ENCODE measurements around the gene CCDC200. TPM values are rescaled to one million over a fixed set of nuclear protein-coding genes. Genes with fewer than 3 reads are reported as not detected.

Gene CCDC200
- total and polyA plus RNA-seq, 2 of the 13 experiments (the other 11 are each of a cell fraction or from before 2014, with no cell fraction given) = not detected

- TF ChIP-seq, protein P1, sequence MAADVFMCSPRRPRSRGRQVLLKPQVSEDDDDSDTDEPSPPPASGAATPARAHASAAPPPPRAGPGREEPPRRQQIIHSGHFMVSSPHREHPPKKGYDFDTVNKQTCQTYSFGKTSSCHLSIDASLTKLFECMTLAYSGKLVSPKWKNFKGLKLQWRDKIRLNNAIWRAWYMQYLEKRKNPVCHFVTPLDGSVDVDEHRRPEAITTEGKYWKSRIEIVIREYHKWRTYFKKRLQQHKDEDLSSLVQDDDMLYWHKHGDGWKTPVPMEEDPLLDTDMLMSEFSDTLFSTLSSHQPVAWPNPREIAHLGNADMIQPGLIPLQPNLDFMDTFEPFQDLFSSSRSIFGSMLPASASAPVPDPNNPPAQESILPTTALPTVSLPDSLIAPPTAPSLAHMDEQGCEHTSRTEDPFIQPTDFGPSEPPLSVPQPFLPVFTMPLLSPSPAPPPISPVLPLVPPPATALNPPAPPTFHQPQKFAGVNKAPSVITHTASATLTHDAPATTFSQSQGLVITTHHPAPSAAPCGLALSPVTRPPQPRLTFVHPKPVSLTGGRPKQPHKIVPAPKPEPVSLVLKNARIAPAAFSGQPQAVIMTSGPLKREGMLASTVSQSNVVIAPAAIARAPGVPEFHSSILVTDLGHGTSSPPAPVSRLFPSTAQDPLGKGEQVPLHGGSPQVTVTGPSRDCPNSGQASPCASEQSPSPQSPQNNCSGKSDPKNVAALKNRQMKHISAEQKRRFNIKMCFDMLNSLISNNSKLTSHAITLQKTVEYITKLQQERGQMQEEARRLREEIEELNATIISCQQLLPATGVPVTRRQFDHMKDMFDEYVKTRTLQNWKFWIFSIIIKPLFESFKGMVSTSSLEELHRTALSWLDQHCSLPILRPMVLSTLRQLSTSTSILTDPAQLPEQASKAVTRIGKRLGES (CRISPR knock-in tag; IDR thresholded peaks at IDR 0.05; ENCODE audit: borderline replicate concordance) = no peak
- peak; percentile 79 for TF ChIP-seq KAT8 (CRISPR knock-in tag; IDR thresholded peaks at IDR 0.05)
- no peak for TF ChIP-seq SRSF1 (optimal IDR thresholded peaks at IDR 0.05; ENCODE audit: low read depth, low read length)
- TF ChIP-seq, protein P2, sequence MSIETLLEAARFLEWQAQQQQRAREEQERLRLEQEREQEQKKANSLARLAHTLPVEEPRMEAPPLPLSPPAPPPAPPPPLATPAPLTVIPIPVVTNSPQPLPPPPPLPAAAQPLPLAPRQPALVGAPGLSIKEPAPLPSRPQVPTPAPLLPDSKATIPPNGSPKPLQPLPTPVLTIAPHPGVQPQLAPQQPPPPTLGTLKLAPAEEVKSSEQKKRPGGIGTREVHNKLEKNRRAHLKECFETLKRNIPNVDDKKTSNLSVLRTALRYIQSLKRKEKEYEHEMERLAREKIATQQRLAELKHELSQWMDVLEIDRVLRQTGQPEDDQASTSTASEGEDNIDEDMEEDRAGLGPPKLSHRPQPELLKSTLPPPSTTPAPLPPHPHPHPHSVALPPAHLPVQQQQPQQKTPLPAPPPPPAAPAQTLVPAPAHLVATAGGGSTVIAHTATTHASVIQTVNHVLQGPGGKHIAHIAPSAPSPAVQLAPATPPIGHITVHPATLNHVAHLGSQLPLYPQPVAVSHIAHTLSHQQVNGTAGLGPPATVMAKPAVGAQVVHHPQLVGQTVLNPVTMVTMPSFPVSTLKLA (IDR thresholded peaks at IDR 0.05) = no peak
- no peak for TF ChIP-seq CENPX (CRISPR knock-in tag; IDR thresholded peaks at IDR 0.05)
- peak; percentile 79; the same call in 1 of the 2 replicates for TF ChIP-seq ZNF331 (CRISPR knock-in tag; IDR thresholded peaks at IDR 0.05)
- no peak; the same call in 1 of the 2 replicates for TF ChIP-seq TSC22D2 (CRISPR knock-in tag; IDR thresholded peaks at IDR 0.05; ENCODE audit: borderline replicate concordance)
- peak; percentile 91 for TF ChIP-seq HNF4G (IDR thresholded peaks at IDR 0.05; ENCODE audit: borderline replicate concordance, low read depth, low read length)
- 0 out of 2 replicates have a peak, but pooled peaks have one; percentile 52 for TF ChIP-seq HNF4G (CRISPR knock-in tag; IDR thresholded peaks at IDR 0.05; ENCODE audit: borderline replicate concordance, low read depth)
- TF ChIP-seq DNMT3B (CRISPR knock-in tag; conservative IDR thresholded peaks at IDR 0.05) = no peak
- TF ChIP-seq MTA1 (CRISPR knock-in tag; IDR thresholded peaks at IDR 0.05; ENCODE audit: borderline replicate concordance) = no peak
- TF ChIP-seq POLR2A (IDR thresholded peaks at IDR 0.05; ENCODE audit: insufficient read depth in 1 of 2, low read depth in 2 of 2, low read length in 2 of 2) = peak in 1 of 2 experiments; percentile 21; a peak in 1 of 4 replicates
- no peak for TF ChIP-seq ZNF747 (CRISPR knock-in tag; IDR thresholded peaks at IDR 0.05; ENCODE audit: borderline replicate concordance)
- peak; percentile 76; the same call in 1 of the 2 replicates for TF ChIP-seq FOXO1 (CRISPR knock-in tag; IDR thresholded peaks at IDR 0.05)
- TF ChIP-seq, protein P3, sequence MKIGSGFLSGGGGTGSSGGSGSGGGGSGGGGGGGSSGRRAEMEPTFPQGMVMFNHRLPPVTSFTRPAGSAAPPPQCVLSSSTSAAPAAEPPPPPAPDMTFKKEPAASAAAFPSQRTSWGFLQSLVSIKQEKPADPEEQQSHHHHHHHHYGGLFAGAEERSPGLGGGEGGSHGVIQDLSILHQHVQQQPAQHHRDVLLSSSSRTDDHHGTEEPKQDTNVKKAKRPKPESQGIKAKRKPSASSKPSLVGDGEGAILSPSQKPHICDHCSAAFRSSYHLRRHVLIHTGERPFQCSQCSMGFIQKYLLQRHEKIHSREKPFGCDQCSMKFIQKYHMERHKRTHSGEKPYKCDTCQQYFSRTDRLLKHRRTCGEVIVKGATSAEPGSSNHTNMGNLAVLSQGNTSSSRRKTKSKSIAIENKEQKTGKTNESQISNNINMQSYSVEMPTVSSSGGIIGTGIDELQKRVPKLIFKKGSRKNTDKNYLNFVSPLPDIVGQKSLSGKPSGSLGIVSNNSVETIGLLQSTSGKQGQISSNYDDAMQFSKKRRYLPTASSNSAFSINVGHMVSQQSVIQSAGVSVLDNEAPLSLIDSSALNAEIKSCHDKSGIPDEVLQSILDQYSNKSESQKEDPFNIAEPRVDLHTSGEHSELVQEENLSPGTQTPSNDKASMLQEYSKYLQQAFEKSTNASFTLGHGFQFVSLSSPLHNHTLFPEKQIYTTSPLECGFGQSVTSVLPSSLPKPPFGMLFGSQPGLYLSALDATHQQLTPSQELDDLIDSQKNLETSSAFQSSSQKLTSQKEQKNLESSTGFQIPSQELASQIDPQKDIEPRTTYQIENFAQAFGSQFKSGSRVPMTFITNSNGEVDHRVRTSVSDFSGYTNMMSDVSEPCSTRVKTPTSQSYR (CRISPR knock-in tag; IDR thresholded peaks at IDR 0.05; ENCODE audit: borderline replicate concordance) = no peak
- TF ChIP-seq YEATS2 (CRISPR knock-in tag; IDR thresholded peaks at IDR 0.05; ENCODE audit: borderline replicate concordance) = no peak
- TF ChIP-seq, protein P4, sequence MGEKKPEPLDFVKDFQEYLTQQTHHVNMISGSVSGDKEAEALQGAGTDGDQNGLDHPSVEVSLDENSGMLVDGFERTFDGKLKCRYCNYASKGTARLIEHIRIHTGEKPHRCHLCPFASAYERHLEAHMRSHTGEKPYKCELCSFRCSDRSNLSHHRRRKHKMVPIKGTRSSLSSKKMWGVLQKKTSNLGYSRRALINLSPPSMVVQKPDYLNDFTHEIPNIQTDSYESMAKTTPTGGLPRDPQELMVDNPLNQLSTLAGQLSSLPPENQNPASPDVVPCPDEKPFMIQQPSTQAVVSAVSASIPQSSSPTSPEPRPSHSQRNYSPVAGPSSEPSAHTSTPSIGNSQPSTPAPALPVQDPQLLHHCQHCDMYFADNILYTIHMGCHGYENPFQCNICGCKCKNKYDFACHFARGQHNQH (CRISPR knock-in tag; IDR thresholded peaks at IDR 0.05) = peak; percentile 41; the same call in 1 of the 2 replicates
- TF ChIP-seq BRD4 (CRISPR knock-in tag; IDR thresholded peaks at IDR 0.05) = no peak
- no peak for TF ChIP-seq MTF2 (CRISPR knock-in tag; IDR thresholded peaks at IDR 0.05; ENCODE audit: borderline replicate concordance)
- no peak; the same call in 1 of the 2 replicates for TF ChIP-seq ZNF639 (CRISPR knock-in tag; conservative IDR thresholded peaks at IDR 0.05)
- TF ChIP-seq RXRA (CRISPR knock-in tag; IDR thresholded peaks at IDR 0.05) = no peak
These were observed 52.3 kb downstream of the CCDC200 start (continued) for GRCh38 chr17:43176119-43176570.

Measured in HepG2 (cell line).